SK-N-MC (cell line): ENCODE results near the gene MALRD1.

Experiments used
- EZH2 ChIP-seq: fragments of 200-600 bp; sonication (generic); IDR thresholded peaks from one replicate; pipeline ENCODE4 v1.6.1; 2017; ENCODE audit warnings: antibody characterized with exemption
- POLR2AphosphoS5 ChIP-seq: IDR thresholded peaks from 2 replicates; pipeline ENCODE4 v1.6.1; 2012; ENCODE audit warnings: mild to moderate bottlenecking, low read depth, low read length, borderline replicate concordance

DNA sequence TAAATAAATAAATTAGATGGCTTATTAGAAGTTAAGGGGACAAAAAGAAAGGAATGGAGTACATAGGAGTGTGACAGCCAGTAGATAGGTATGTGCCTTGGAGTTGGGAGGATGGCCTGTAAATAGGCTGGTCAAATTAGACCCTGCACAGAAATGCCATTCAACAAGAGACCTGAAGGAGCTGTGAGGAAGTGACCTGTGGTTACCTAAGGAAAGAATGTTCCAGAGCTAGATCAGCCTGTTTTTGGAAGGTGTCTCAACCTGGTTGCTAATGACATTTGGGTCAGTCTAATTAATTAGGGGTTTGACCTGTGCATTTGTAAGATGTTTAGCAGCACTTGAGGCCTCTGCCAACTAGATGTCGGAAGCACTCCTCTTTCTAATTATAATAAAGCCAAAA is 452.4 kb downstream of the MALRD1 start:
- TF ChIP-seq POLR2AphosphoS5 (no peak), EZH2 (no peak)
